Activated T-cell treated with anti-CD3 and anti-CD28 coated beads, Interleukin-2, amount 50 U/mL, for 48 hours (primary cell): ENCODE results near the gene KTN1.
A peak's percentile ranks its signal among the peaks of the same experiment; 100 is the strongest.

Experiments
- DNase-seq, 2 experiments: peaks; one replicate each; pipeline ENCODE4 v3.0.0-alpha.2; 2020

The KTN1 gene

GRCh38 chr14:55578511-55578910 is 1.5 kb upstream of the KTN1 start:
- DNase-seq = no peak

- peak; percentile 66 to 72 for DNase-seq
These were observed 699 bp downstream of the KTN1 start for GRCh38 chr14:55580470-55581341.

GRCh38 chr14:55581342-55581771 is 1.4 kb downstream of the KTN1 start:
- DNase-seq = no peak

GRCh38 chr14:55582746-55583145 is 2.7 kb downstream of the KTN1 start:
- no peak for DNase-seq

- no peak for DNase-seq
These were observed 4.0 kb downstream of the KTN1 start for GRCh38 chr14:55583942-55584468.

- no peak for DNase-seq
These were observed 5.8 kb downstream of the KTN1 start for GRCh38 chr14:55585854-55586253.

GRCh38 chr14:55586411-55586810 is 6.4 kb downstream of the KTN1 start:
- DNase-seq = no peak

GRCh38 chr14:55587847-55588246 is 7.8 kb downstream of the KTN1 start:
- DNase-seq = no peak

- no peak for DNase-seq
These were observed 8.3 kb downstream of the KTN1 start for GRCh38 chr14:55588259-55588699.

- no peak for DNase-seq
These were observed 9.2 kb downstream of the KTN1 start for GRCh38 chr14:55589171-55589570.

GRCh38 chr14:55592436-55592835 is 12.4 kb downstream of the KTN1 start:
- DNase-seq = no peak

- no peak for DNase-seq
These were observed 13.7 kb downstream of the KTN1 start for GRCh38 chr14:55593698-55594097.

- DNase-seq = no peak
These were observed 19.4 kb downstream of the KTN1 start for GRCh38 chr14:55599250-55599879.

GRCh38 chr14:55600784-55601561 is 21.0 kb downstream of the KTN1 start:
- no peak for DNase-seq

GRCh38 chr14:55603401-55603953 is 23.5 kb downstream of the KTN1 start:
- DNase-seq = no peak

- DNase-seq = no peak
These were observed 24.5 kb downstream of the KTN1 start for GRCh38 chr14:55604488-55604887.

GRCh38 chr14:55604900-55605418 is 25.0 kb downstream of the KTN1 start:
- no peak for DNase-seq

- no peak for DNase-seq
These were observed 25.8 kb downstream of the KTN1 start for GRCh38 chr14:55605793-55606192.

GRCh38 chr14:55607386-55607785 is 27.4 kb downstream of the KTN1 start:
- no peak for DNase-seq

- DNase-seq = no peak
These were observed 29.7 kb downstream of the KTN1 start for GRCh38 chr14:55609681-55610080.

GRCh38 chr14:55610713-55611370 is 30.8 kb downstream of the KTN1 start:
- no peak for DNase-seq

- DNase-seq = no peak
These were observed 31.9 kb downstream of the KTN1 start for GRCh38 chr14:55611859-55612258.
